HG03039 (cell line): Measurements from ENCODE around the gene CDC25A.

Source experiments
- ATAC-seq: cut with Tn5 transposase; IDR thresholded peaks from one replicate; pipeline ENCODE4 v1.9.1; 2021; ENCODE audit warnings: mild to moderate bottlenecking, moderate library complexity; ENCODE audit not compliant: unreplicated experiment

The CDC25A gene

GRCh38 chr3:48196611-48197010, 8.4 kb upstream of the CDC25A start:
- ATAC-seq: no peak

GRCh38 chr3:48194446-48195071, 6.3 kb upstream of the CDC25A start:
- ATAC-seq: no peak

GRCh38 chr3:48190911-48191310, 2.7 kb upstream of the CDC25A start:
- no peak for ATAC-seq

GRCh38 chr3:48189321-48189720, 1.1 kb upstream of the CDC25A start:
- ATAC-seq: no peak

GRCh38 chr3:48187579-48188265, 495 bp downstream of the CDC25A start:
- peak; percentile 28 for ATAC-seq

GRCh38 chr3:48187301-48187578, 977 bp downstream of the CDC25A start:
- ATAC-seq: no peak

- no peak for ATAC-seq
These were observed 1.5 kb downstream of the CDC25A start for GRCh38 chr3:48186631-48187300.

- ATAC-seq: no peak
These were observed 3.1 kb downstream of the CDC25A start for GRCh38 chr3:48185129-48185528.

- ATAC-seq: no peak
These were observed 3.9 kb downstream of the CDC25A start for GRCh38 chr3:48184299-48184698.

- no peak for ATAC-seq
These were observed 7.5 kb downstream of the CDC25A start for GRCh38 chr3:48180531-48181253.

GRCh38 chr3:48180021-48180420, 8.2 kb downstream of the CDC25A start:
- ATAC-seq: no peak

- ATAC-seq: no peak
These were observed 10.1 kb downstream of the CDC25A start for GRCh38 chr3:48178072-48178471.

- no peak for ATAC-seq
These were observed 30.3 kb downstream of the CDC25A start for GRCh38 chr3:48157950-48158376.

- no peak for ATAC-seq
These were observed 30.9 kb downstream of the CDC25A start for GRCh38 chr3:48157202-48157840.

- ATAC-seq: no peak
These were observed 32.1 kb downstream of the CDC25A start for GRCh38 chr3:48156163-48156562.

GRCh38 chr3:48155122-48155521, 33.1 kb downstream of the CDC25A start:
- ATAC-seq: no peak

GRCh38 chr3:48151807-48152427, 36.3 kb downstream of the CDC25A start:
- no peak for ATAC-seq

GRCh38 chr3:48151058-48151806, 37.0 kb downstream of the CDC25A start:
- no peak for ATAC-seq

GRCh38 chr3:48143992-48144391, 44.2 kb downstream of the CDC25A start:
- no peak for ATAC-seq

GRCh38 chr3:48143567-48143966, 44.6 kb downstream of the CDC25A start:
- no peak for ATAC-seq
